Skin of body (tissue), 2 donors: ENCODE results near the gene UIMC1. TPM values are rescaled to one million over a fixed set of nuclear protein-coding genes. Genes with fewer than 3 reads are reported as not detected.

Experiments
- DNase-seq: peaks from one replicate; lab custom pipeline; 2025; lab: John Stamatoyannopoulos, UW
- total RNA-seq: library from RNA; depleted of rRNA; stranded (reverse); fragments of >200 nt; gene quantifications from one replicate; pipeline ENCODE4 v1.2.3, GENCODE V29; 2014

The UIMC1 gene
- total RNA-seq, 1 donor from 2014 or later = 36.5 TPM

GRCh38 chr5:176955895-176956294 lies 50.7 kb downstream of the UIMC1 start:
- no peak for DNase-seq

- no peak for DNase-seq
Measured at GRCh38 chr5:176954050-176954449, 52.5 kb downstream of the UIMC1 start.

GRCh38 chr5:176952531-176953193 lies 53.9 kb downstream of the UIMC1 start:
- DNase-seq = no peak

- no peak for DNase-seq
Measured at GRCh38 chr5:176948458-176948857, 58.1 kb downstream of the UIMC1 start.

GRCh38 chr5:176947847-176948246 lies 58.7 kb downstream of the UIMC1 start:
- DNase-seq = no peak

- no peak for DNase-seq
Measured at GRCh38 chr5:176944268-176944667, 62.3 kb downstream of the UIMC1 start.

GRCh38 chr5:176943816-176944215 lies 62.8 kb downstream of the UIMC1 start:
- no peak for DNase-seq

- no peak for DNase-seq
Measured at GRCh38 chr5:176941951-176942350, 64.6 kb downstream of the UIMC1 start.

GRCh38 chr5:176938472-176938871 lies 68.1 kb downstream of the UIMC1 start:
- no peak for DNase-seq

GRCh38 chr5:176935017-176935416 lies 71.6 kb downstream of the UIMC1 start:
- DNase-seq = no peak

GRCh38 chr5:176934309-176934930 lies 72.2 kb downstream of the UIMC1 start:
- no peak for DNase-seq

- no peak for DNase-seq
Measured at GRCh38 chr5:176929654-176930053, 76.9 kb downstream of the UIMC1 start.

- no peak for DNase-seq
Measured at GRCh38 chr5:176927562-176927961, 79.0 kb downstream of the UIMC1 start.

- DNase-seq = no peak
Measured at GRCh38 chr5:176922817-176923216, 83.8 kb downstream of the UIMC1 start.

- DNase-seq = no peak
Measured at GRCh38 chr5:176921714-176922113, 84.9 kb downstream of the UIMC1 start.

- no peak for DNase-seq
Measured at GRCh38 chr5:176918613-176919012, 88.0 kb downstream of the UIMC1 start.

GRCh38 chr5:176916337-176916736 lies 90.2 kb downstream of the UIMC1 start:
- no peak for DNase-seq

GRCh38 chr5:176915906-176916305 lies 90.7 kb downstream of the UIMC1 start:
- DNase-seq = no peak

- DNase-seq = no peak
Measured at GRCh38 chr5:176912115-176912514, 94.5 kb downstream of the UIMC1 start.

GRCh38 chr5:176908675-176909368 lies 97.8 kb downstream of the UIMC1 start:
- DNase-seq = no peak

GRCh38 chr5:176906796-176907195 lies 99.8 kb downstream of the UIMC1 start:
- DNase-seq = no peak

- no peak for DNase-seq
Measured at GRCh38 chr5:176906126-176906525, 100.5 kb downstream of the UIMC1 start.

- no peak for DNase-seq
Measured at GRCh38 chr5:176904276-176904675, 102.3 kb downstream of the UIMC1 start.
